GM12872 (cell line): Measurements from ENCODE around the gene RIMBP2.

ENCODE experiments used
- CTCF ChIP-seq: IDR thresholded peaks from 3 replicates; pipeline ENCODE4 v1.5.1; 2011; ENCODE audit warnings: low read depth, mild to moderate bottlenecking, low read length, moderate library complexity; ENCODE audit not compliant: insufficient read depth

The RIMBP2 gene

GRCh38 chr12:130743606-130744005 lies 27.5 kb upstream of the RIMBP2 start:
- TF ChIP-seq CTCF = no peak

- no peak for TF ChIP-seq CTCF
Observed at GRCh38 chr12:130743176-130743575, 27.1 kb upstream of the RIMBP2 start.

- TF ChIP-seq CTCF = no peak
Observed at GRCh38 chr12:130742716-130743115, 26.6 kb upstream of the RIMBP2 start.

- no peak for TF ChIP-seq CTCF
Observed at GRCh38 chr12:130742112-130742511, 26.0 kb upstream of the RIMBP2 start.

- TF ChIP-seq CTCF = no peak
Observed at GRCh38 chr12:130739571-130739970, 23.5 kb upstream of the RIMBP2 start.

- TF ChIP-seq CTCF = no peak
Observed at GRCh38 chr12:130737731-130738130, 21.6 kb upstream of the RIMBP2 start.

- no peak for TF ChIP-seq CTCF
Observed at GRCh38 chr12:130729344-130729743, 13.2 kb upstream of the RIMBP2 start.
